Right cardiac atrium (tissue), 5 donors: ENCODE results near the gene KRTAP1-5. TPM values are rescaled to one million over a fixed set of nuclear protein-coding genes. Genes with fewer than 3 reads are reported as not detected.
"Not testable (repeated sequence)": the region's sequence is repeated elsewhere in the genome, so short reads cannot be mapped to it uniquely, and the experiment has no call there.

ENCODE experiments used
- ATAC-seq, 2 donors: fragments of 200-7000 bp; cut with Tn5 transposase; one replicate each; pipeline versions ENCODE4 v1.8.0 to v1.9.1; 2020; ENCODE audit warnings: moderate library complexity in 2 of 2, mild to moderate bottlenecking in 1 of 2
- DNase-seq, 3 donors: peaks; one replicate each; pipeline ENCODE4 v3.0.0-alpha.2; 2020
- H3K27ac ChIP-seq: one replicate; pipeline ENCODE4 v1.5.1; 2013; ENCODE audit warnings: mild to moderate bottlenecking, low read length, control low read depth, moderate library complexity
- H3K27me3 ChIP-seq: one replicate; pipeline ENCODE4 v1.6.1; 2013; ENCODE audit not compliant: control insufficient read depth, insufficient read depth
- H3K4me1 ChIP-seq: one replicate; pipeline ENCODE4 v1.6.1; 2013; ENCODE audit warnings: low read length; ENCODE audit not compliant: control insufficient read depth, insufficient read depth
- H3K4me3 ChIP-seq: one replicate; pipeline ENCODE4 v1.5.1; 2013; ENCODE audit warnings: low read length, control low read depth
- H3K9me3 ChIP-seq: one replicate; pipeline ENCODE4 v1.6.1; 2013; ENCODE audit warnings: low read length; ENCODE audit not compliant: control insufficient read depth
- WGBS: extraction: QIAGEN DNeasy Blood & Tissue Kit; methylation state at CpG from one replicate; pipeline ENCODE4 v1.1.7; 2013; 5-methylcytosine and 5-hydroxymethylcytosine counted together
- intact Hi-C, 4 donors: fragments of 100-400 bp; cut with DNase I; formaldehyde crosslinking; loops; one replicate each; pipeline versions ENCODE4 v1.11.0 to v1.14.0; 2022 to 2023
- polyA plus RNA-seq: library from polyadenylated mRNA; stranded (reverse); fragments of 200-250 nt; gene quantifications from one replicate; pipeline ENCODE4 v1.2.3, GENCODE V29; 2013
- total RNA-seq, 4 donors: library from RNA; stranded (reverse); fragmentation: NEBNext Ultra II Directional; extraction: Animal tissue kit (Norgen Biotek cat#: 25700); gene quantifications; one replicate each; pipeline ENCODE4 v1.2.1, GENCODE V29; 2021
- donor health status: healthy with polysubstance abuse.
- donor health status: DM: no; HTN: yes; CAD: no.
- donor health status: DM: no; HTN: no; CAD: no.
- donor health status: DM: no; HTN: yes; CAD: no; lungs with severe emphysema.
- donor health status: DM: yes; HTN: yes; CAD: no.

Gene KRTAP1-5
- total and polyA plus RNA-seq, 5 donors: not detected

GRCh38 chr17:41002814-41003213 is 24.2 kb downstream of the KRTAP1-5 start:
- DNase-seq: no peak
- intact Hi-C loops: no loop called here
- no peak for ATAC-seq
- 58% methylated on average over 5 of the region's 5 CpGs for WGBS
- H3K9me3 ChIP-seq: no peaks in the 10 kb centered on the region
- no peaks in the 10 kb centered on the region for H3K27me3 ChIP-seq
- H3K27ac ChIP-seq: no peak overlapping the region
- H3K4me3 ChIP-seq: no peak overlapping the region
- H3K4me1 ChIP-seq: no peaks in the 10 kb centered on the region

GRCh38 chr17:41001795-41002194 is 25.2 kb downstream of the KRTAP1-5 start:
- ATAC-seq: no peak
- intact Hi-C loops: no loop called here
- DNase-seq: no peak
- Histone ChIP-seq H3K9me3 (no peaks in the 10 kb centered on the region), H3K4me1 (no peaks in the 10 kb centered on the region), H3K27ac (no peak overlapping the region), H3K4me3 (no peak overlapping the region), H3K27me3 (no peaks in the 10 kb centered on the region)
- WGBS: 74% methylated on average over 4 of the region's 4 CpGs

- H3K9me3 ChIP-seq, H3K4me3 ChIP-seq, H3K27ac ChIP-seq, H3K4me1 ChIP-seq, intact Hi-C loops, H3K27me3 ChIP-seq, ATAC-seq: not testable (repeated sequence)
- peak in 1 of 3 donors; percentile 22 for DNase-seq
- WGBS: 70% methylated on average over 6 of the region's 6 CpGs
These were observed 27.4 kb downstream of the KRTAP1-5 start, which contains the start of gene KRTAP3-2 for GRCh38 chr17:40999563-40999962. TSS of gene KRTAP3-2 (minus strand) at chr17:40999906. CDS start at chr17:40999853, 53 bp downstream.

- no peaks in the 10 kb centered on the region for H3K9me3 ChIP-seq
- H3K4me1 ChIP-seq: no peaks in the 10 kb centered on the region
- ATAC-seq: no peak
- no peaks in the 10 kb centered on the region for H3K27me3 ChIP-seq
- H3K27ac ChIP-seq: no peak overlapping the region
- 70% methylated on average over 2 of the region's 2 CpGs for WGBS
- intact Hi-C loops: no loop called here
- no peak for DNase-seq
- H3K4me3 ChIP-seq: no peak overlapping the region
These were observed 29.6 kb downstream of the KRTAP1-5 start for GRCh38 chr17:40997361-40997760.

GRCh38 chr17:40996829-40997228 is 30.2 kb downstream of the KRTAP1-5 start:
- H3K27me3 ChIP-seq: no peaks in the 10 kb centered on the region
- ATAC-seq (no peak), DNase-seq (no peak)
- H3K9me3 ChIP-seq: no peaks in the 10 kb centered on the region
- no peak overlapping the region for H3K27ac ChIP-seq
- H3K4me3 ChIP-seq: no peak overlapping the region
- WGBS: 81% methylated on average over 4 of the region's 4 CpGs
- intact Hi-C loops: no loop called here
- H3K4me1 ChIP-seq: no peaks in the 10 kb centered on the region

- no peak for DNase-seq
- no peak for ATAC-seq
- 54% methylated on average over 1 of the region's 1 CpG for WGBS
- Histone ChIP-seq H3K27ac (no peak overlapping the region), H3K4me3 (no peak overlapping the region), H3K9me3 (no peaks in the 10 kb centered on the region), H3K4me1 (no peaks in the 10 kb centered on the region), H3K27me3 (no peaks in the 10 kb centered on the region)
- intact Hi-C loops: no loop called here
These were observed 31.9 kb downstream of the KRTAP1-5 start for GRCh38 chr17:40995116-40995515.

GRCh38 chr17:40993839-40994238 is 33.2 kb downstream of the KRTAP1-5 start, which contains the start of gene KRTAP3-3:
TSS of gene KRTAP3-3 (minus strand) at chr17:40994164. CDS start at chr17:40994097, 67 bp downstream.
- DNase-seq (no peak), ATAC-seq (no peak)
- H3K27me3 ChIP-seq: no peaks in the 10 kb centered on the region
- H3K9me3 ChIP-seq: no peaks in the 10 kb centered on the region
- H3K4me3 ChIP-seq: no peak within 1 kb of the TSS
- H3K27ac ChIP-seq: no peak within 1 kb of the TSS
- intact Hi-C loops: no loop called here
- no peaks in the 10 kb centered on the region for H3K4me1 ChIP-seq
- WGBS: 36% methylated on average over 4 of the region's 4 CpGs

GRCh38 chr17:40993084-40993483 is 33.9 kb downstream of the KRTAP1-5 start:
- WGBS: 96% methylated on average over 2 of the region's 2 CpGs
- ATAC-seq (no peak), DNase-seq (no peak)
- Histone ChIP-seq H3K27me3 (no peaks in the 10 kb centered on the region), H3K9me3 (no peaks in the 10 kb centered on the region), H3K4me1 (no peaks in the 10 kb centered on the region), H3K4me3 (no peak overlapping the region), H3K27ac (no peak overlapping the region)
- intact Hi-C loops: no loop called here

- Histone ChIP-seq H3K4me1 (no peaks in the 10 kb centered on the region), H3K9me3 (no peaks in the 10 kb centered on the region), H3K27me3 (no peaks in the 10 kb centered on the region), H3K4me3 (no peak overlapping the region), H3K27ac (no peak overlapping the region)
- intact Hi-C loops: no loop called here
- no peak for DNase-seq
- WGBS: 84% methylated on average over 3 of the region's 3 CpGs
- no peak for ATAC-seq
These were observed 34.3 kb downstream of the KRTAP1-5 start for GRCh38 chr17:40992666-40993065.

GRCh38 chr17:40986920-40987319 is 40.1 kb downstream of the KRTAP1-5 start:
- DNase-seq (no peak), ATAC-seq (no peak)
- Histone ChIP-seq H3K9me3 (no peaks in the 10 kb centered on the region), H3K4me1 (no peaks in the 10 kb centered on the region), H3K4me3 (no peak overlapping the region), H3K27me3 (no peaks in the 10 kb centered on the region), H3K27ac (no peak overlapping the region)
- intact Hi-C loops: no loop called here
- WGBS: 59% methylated on average over 8 of the region's 8 CpGs

- ATAC-seq: no peak
- WGBS: 65% methylated on average over 3 of the region's 3 CpGs
- Histone ChIP-seq H3K9me3 (no peaks in the 10 kb centered on the region), H3K4me1 (no peaks in the 10 kb centered on the region), H3K27ac (no peak within 1 kb of the TSS), H3K4me3 (no peak within 1 kb of the TSS), H3K27me3 (no peaks in the 10 kb centered on the region)
- intact Hi-C loops: no loop called here
- DNase-seq: no peak
These were observed 42.8 kb downstream of the KRTAP1-5 start, which contains the start of gene KRT40 for GRCh38 chr17:40984226-40984625. TSS of gene KRT40 (minus strand) at chr17:40984326. CDS start at chr17:40984273, 53 bp downstream.

GRCh38 chr17:40981115-40981514 is 45.9 kb downstream of the KRTAP1-5 start:
- H3K9me3 ChIP-seq: no peaks in the 10 kb centered on the region
- intact Hi-C loops: no loop called here
- H3K4me3 ChIP-seq: no peak overlapping the region
- DNase-seq (no peak), ATAC-seq (no peak)
- peaks cover 3% of the 10 kb centered on the region for H3K27me3 ChIP-seq
- WGBS: 42% methylated on average over 5 of the region's 5 CpGs
- H3K27ac ChIP-seq: no peak overlapping the region
- no peaks in the 10 kb centered on the region for H3K4me1 ChIP-seq
